Raji (cell line): ENCODE data around the gene ITGB1BP1.

Experiments used
- POLR2A ChIP-seq: IDR thresholded peaks from 2 replicates; pipeline ENCODE4 v1.6.1; 2011; ENCODE audit warnings: low read depth, low read length, control low read depth; ENCODE audit not compliant: insufficient read depth

Gene ITGB1BP1

GRCh38 chr2:9391961-9392720, 31.2 kb downstream of the ITGB1BP1 start:
- TF ChIP-seq POLR2A: no peak

GRCh38 chr2:9390991-9391390, 32.3 kb downstream of the ITGB1BP1 start:
- TF ChIP-seq POLR2A: no peak

DNA sequence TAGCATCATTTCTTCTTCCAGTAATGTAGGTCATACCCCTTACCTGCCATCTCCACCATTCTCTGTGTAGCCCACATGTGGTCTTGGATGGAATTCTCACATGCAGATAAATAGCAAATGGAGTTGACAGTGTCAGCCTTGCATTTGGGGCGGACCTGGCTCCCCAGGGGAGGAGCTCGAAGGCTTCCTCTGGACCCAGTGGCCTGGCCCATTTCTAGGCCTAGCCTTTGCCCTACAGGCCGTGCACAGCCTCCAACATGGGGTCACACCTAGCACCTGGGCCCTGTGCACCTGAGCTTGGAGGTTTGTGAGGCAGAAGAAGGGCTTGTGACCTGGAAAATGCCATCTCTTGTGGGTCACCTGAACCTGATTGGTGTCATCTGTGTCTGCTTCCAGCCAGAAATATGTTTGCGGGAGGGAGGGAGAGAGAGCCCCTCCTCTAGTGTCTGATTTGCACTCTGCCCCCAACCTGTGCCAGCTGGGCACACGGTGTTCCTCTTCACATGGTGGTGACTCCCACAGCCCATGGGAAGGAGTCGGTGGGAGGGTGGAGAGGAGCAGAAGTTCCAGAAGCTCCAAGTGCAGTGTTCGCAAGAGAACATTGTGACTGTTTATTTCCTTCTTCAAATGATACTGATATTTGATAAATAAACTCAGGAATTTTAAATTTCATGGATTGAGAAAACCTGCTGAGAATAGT, 33.0 kb downstream of the ITGB1BP1 start:
- TF ChIP-seq POLR2A: no peak

DNA sequence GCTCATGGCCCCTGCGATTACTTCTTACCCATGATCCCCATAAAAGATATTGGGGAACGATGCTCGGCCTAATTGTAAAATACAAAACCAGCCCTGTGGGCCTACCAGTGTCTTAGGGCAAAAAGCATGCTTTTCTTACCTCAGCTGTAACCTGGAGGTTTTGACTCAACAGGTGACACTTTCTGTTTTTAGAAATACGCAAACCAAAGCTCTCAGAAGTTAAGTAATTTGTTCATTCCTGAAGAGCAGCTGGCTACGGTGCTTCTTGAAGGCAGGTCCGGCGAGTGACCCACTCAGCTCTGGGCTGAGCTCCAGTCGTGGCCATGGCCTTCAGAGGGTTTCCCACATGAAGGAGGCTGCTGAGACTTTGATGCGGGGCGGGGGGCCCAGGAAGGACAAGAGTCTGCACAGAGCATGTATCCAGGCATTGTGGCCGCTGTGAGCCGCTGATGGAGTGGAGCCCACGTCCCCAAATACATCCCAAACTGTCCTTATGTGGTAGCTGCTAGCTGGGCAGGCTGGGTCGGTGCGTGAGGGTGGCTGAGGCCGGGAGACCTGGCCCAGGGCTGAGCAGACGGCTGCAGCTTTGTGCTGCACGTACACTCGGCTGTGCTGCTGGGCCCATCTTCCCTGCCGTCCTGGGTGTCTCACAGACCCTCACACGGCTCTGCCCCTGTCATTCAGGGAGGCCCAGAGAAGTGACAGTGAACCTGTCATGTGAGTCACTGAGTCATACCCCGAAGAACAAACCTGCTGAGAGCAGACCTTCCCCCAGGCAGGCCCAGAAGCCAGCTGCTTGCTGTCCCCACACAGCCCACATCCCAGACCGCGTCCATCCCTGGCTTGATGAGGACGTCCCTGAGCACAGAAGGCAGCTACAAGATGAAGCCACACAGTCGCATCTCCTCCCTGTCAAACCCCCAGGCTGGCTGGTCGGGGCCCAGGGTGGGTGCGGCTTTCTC, 34.1 kb downstream of the ITGB1BP1 start:
- TF ChIP-seq POLR2A: no peak

DNA sequence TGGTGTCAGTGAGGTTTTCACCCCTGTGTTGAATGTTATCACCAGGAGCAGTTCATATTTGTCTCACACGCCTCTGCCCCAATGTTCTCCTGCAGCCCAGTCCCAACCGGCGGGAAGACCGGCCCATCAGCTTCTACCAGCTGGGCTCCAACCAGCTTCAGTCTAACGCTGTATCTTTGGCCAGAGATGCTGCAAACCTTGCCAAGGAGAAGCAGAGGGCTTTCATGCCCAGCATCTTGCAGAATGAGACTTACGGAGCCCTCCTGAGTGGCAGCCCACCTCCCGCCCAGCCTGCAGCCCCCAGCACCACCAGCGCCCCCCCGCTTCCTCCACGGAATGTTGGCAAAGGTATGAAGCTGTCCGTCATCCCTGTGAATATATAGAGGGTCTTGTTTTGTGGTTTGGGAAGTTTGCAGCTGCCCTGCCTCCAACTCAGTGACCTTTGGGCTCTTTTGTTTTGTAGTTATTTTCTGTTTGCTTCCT, 35.1 kb downstream of the ITGB1BP1 start:
- TF ChIP-seq POLR2A: no peak

GRCh38 chr2:9385841-9386240, 37.5 kb downstream of the ITGB1BP1 start:
- TF ChIP-seq POLR2A: no peak

DNA sequence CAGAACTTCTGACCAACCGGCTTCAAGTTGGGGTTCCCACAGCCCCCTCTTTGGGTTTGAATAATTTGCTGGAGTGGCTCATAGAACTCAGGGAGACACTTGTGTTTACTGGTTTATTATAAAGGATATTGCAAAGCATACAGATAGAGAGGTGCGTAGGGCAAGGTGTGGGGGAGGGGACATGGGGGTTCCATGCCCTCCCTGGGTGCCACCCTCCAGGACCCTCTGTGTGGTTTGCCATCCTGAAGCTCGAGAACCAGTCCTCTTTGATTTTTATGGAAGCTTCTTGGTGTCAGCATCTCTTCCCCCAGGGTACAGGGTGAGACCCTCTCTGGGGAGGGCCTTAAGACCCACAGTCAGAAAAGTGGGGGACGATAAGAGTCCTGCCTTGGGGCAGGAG, 38.8 kb downstream of the ITGB1BP1 start:
- no peak for TF ChIP-seq POLR2A

DNA sequence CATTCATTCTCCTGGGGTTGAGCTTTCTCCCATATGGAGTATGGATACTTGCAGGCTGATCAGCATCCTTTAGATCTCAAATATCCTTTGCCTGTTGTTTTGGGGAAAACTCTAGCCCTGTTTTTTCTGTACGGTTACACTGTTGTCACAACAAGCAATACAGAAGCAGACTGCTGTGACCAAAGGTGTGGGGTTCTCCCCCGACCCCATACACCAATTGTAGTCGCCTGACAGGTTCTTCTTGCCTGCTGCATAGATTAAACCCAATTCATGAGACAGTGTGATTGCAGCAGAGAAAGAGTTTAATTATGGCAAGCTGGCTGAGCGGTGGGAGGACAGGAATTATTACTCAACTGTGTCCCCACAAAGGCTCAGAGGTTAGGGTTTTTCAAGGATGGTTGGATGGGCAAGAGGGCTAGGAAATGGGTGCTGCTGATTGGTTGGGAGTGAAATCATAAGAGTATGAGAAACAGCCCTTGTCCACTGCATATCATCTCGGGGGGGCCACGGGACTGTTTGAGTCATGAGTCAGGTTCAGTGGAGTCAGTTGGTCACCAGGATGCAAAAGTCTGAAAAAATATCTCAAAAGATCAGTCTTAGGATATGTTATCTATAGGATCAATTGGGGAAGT, 40.6 kb downstream of the ITGB1BP1 start:
- no peak for TF ChIP-seq POLR2A

- TF ChIP-seq POLR2A: no peak
Measured at GRCh38 chr2:9380702-9381628, 42.4 kb downstream of the ITGB1BP1 start.

DNA sequence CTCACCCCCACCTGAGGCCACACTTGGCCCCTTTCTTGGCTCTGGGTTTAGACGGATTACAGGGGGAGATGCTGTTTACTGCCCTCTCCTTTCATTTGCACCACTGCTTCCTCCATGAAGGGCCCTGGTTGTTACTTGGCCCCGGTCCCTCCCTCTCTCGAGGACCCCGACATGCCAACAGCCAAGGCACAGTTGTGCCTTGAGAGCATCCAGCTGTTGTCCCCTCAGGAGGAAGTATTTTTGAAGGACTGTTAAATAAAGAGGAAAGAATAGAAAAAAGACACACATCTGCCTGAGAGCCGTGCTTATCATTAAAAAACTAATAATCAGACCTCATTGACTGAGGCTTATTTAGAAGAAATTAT, 44.0 kb downstream of the ITGB1BP1 start:
- TF ChIP-seq POLR2A: no peak

DNA sequence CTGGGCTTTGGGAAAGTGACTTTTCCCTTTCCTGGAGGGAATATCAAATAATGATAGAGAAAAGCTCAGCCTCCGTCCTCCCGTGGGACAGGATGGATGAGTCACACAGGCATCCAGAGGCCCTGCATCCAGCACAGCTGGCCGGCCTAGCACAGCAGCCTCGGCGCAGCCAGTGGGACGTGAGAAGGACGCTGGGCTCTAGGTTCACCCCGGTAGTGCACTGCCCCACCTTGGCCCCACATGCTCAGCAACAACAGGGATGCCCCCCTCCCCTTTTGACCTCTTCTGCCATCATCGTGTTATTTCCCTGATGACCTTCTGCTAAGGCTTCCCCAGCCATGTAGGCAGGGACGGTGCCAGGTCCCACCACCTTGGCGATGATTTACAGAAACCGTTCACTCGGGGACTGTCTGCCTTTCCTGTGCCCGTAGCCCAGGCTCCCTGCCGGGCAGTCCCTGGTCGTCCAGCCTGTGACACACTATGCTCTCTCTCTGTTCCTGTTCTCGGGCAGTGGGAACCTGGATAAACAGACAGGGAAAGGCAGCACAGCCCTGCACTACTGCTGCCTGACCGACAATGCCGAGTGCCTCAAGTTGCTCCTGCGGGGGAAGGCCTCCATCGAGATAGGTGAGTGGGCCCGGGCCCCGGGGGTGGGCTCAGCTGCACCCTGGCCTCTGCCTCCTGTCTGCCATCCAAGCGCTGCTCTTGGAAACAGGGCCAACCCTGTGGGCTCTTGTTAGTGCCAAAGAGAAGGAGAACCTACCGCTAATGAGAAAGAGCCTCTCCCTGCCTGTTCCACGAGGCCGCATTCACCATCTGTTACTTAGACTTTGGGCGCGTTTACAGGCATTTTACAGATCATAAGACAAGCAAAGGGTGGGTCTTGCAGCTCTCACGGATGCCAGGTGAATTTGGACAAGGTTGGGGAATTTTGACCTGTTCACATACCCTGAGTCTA, 44.6 kb downstream of the ITGB1BP1 start:
- TF ChIP-seq POLR2A: no peak

GRCh38 chr2:9377461-9378097, 45.7 kb downstream of the ITGB1BP1 start:
- TF ChIP-seq POLR2A: no peak

- no peak for TF ChIP-seq POLR2A
Measured at GRCh38 chr2:9375857-9376428, 47.4 kb downstream of the ITGB1BP1 start.
